Stimulated activated CD4-positive, alpha-beta T cell treated with anti-CD3 and anti-CD28 coated beads, Interleukin-1b, Interleukin-23, amount 100 ng/mL, for 48 hours (primary cell): ENCODE measurements around the gene DMRT1.

ENCODE experiments used
- DNase-seq: peaks from one replicate; pipeline ENCODE4 v3.0.0-alpha.2; 2020

DMRT1 gene

GRCh38 chr9:926976-927375 is 85.5 kb downstream of the DMRT1 start:
- no peak for DNase-seq

DNA sequence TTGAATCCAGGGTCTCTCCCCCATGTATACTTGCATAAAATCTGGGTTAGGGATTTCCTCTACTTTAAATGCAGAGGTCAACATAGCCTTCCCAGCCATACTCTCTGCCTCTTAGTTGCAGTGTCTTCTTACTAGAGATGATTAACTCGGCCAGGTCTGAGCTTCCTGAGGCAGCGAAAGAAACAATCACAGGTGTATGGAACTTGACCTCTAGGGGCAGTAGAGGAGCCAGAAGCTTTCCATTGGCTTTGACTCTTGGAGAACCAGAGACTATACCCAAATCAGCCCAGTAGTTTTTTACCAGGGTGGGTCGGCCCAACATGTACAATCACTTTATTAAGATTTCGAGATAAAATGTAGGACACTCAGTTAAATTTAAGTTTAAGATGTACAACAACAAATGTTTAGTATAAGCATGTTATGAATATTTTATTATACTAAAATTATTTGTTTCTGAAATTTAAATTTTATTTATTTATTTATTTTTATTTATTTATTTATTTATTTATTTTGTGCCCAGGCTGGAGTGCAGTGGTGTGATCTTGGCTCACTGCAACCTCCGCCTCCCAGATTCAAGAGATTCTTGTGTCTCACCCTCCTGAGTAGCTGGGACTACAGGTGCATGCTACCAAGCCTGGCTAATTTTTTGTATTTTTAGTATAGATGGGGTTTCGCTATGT is 87.0 kb downstream of the DMRT1 start:
- DNase-seq = no peak

- no peak for DNase-seq
Observed at GRCh38 chr9:929719-930118, 88.2 kb downstream of the DMRT1 start.

- DNase-seq = no peak
Observed at GRCh38 chr9:933356-933755, 91.9 kb downstream of the DMRT1 start.

- DNase-seq = no peak
Observed at GRCh38 chr9:935348-935965, 94.0 kb downstream of the DMRT1 start.

DNA sequence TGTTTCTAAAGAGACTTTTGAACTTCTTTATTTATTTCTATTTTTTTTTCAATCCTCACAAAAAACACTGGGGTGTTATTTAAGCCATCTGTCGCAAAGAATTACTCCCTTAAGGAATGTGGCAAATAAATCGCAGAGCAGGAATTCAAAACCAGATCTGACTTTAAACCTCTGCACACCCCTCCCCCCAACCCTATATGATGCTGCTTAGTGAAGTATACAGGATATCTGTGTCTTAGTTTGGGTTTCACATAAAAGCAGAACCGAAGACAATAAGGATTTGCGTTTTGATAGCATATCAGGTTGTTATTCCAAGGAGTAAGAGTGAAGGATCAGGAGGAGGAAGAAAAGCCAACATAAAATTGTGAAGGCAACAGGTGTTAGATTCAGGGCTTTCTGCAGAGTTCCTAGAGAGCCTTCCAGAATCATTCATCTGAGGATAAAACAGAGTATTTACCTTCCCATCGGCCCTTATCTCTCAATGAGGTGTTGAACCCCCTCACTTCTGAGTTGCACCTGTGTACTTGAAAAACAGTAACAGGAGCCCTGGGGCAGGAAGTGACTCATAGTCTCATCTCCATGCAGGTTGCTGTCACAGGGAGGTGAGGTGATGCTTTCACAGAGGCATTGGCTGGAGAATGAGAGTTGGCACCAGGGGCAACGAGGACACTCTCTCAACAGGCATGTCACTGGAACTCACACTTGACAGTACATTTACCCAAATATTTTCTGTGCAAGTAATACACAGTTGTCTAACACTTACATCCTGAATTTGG is 101.5 kb downstream of the DMRT1 start:
- no peak for DNase-seq

DNA sequence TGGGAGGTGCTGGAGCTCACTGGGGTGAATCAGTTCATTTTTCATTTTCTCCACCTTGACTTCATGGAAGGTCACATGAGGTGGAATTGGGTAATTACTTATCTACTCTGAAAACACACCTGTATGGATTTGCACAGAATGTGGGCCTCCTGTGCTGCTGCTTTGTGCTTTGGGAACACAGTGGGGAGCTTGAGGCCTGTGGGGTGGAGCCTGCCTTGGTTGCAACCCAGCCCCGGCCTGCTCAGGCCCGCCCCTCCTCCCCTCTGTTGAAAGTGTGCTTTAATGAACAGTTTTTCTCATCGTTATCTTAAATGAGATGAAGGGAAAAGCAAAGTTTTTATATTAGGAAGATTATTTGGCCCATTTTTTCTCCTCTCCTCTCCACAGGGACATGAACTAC is 106.5 kb downstream of the DMRT1 start:
- no peak for DNase-seq

- DNase-seq = no peak
Observed at GRCh38 chr9:948497-948896, 107.0 kb downstream of the DMRT1 start.

DNA sequence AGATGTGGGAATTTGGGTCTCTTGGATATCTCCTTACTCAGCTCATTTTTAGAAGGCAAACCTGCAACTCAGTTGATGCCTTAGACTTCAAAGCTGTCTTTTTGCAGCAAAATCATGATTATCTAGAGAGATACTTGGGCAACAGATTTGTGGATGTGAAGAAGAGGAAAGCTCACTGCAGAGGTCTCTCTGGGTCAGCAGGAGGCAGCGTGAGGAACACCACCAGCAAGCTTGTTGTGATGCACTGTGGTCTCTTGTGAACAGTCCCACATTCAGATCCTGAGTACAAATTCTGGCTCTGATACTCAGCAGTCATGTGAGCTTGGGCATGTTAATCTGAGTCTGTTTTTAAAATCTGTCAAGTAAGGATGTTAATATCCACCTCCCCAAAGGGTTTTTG is 108.6 kb downstream of the DMRT1 start:
- DNase-seq = no peak

- DNase-seq = no peak
Observed at GRCh38 chr9:952546-952945, 111.0 kb downstream of the DMRT1 start.

- no peak for DNase-seq
Observed at GRCh38 chr9:959105-959504, 117.6 kb downstream of the DMRT1 start.

DNA sequence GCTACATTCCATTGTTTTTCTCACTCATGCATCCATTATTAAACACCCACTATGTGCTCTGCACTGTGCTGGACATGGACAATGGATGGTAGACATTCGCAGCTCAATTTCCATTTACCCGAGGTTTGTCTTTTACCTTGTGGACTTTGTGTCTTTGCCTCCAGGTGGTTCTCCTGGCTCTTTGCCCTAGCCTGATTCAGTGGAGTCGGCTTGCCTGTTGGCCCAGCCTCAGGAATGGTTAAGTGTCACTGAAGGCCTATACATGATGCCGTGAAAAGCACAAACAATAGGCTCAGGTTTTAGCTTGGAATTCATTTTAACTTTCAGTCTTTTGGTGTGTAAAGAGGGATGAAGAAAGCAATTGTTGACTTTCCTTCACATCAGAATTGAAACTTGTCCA is 118.4 kb downstream of the DMRT1 start:
- DNase-seq = no peak

DNA sequence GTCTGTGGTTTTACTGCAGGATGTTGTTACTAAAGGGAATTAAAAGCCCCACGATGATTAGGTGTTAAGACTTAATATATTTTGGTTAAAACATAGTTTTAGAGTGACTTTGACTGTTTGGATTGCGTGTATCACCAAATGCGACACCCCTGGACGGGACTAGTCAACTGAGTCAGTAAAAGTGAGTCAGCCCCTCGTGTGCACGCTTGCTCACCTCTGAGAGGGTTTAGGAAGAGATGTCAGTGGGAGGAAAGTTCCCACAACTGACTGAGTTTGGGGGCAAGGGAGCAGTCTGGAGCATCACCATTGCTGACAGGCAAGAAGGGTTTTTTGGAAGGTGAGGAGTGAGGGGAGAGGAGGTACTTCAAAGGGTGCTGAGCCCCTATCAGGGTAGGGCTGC is 120.5 kb downstream of the DMRT1 start:
- no peak for DNase-seq

DNA sequence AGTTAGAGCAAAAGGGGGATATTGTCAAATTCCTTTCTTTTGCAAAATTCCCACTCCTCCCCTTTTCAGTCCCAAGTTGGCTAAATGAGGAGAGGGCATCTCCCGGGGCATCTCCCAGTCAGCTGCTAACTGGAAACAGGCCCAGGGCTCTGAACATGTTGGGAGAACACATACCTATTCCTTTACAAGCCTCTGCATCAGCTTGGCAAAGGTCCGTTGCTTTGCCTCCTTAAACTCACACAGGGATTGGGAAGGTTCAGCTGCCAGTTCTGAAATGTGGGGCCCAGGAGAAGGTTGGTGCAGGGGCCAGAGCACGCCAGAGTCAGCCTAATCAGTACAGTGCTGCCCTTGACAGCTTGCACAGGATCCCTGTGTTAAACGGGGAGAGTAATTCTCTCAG is 124.0 kb downstream of the DMRT1 start:
- DNase-seq = no peak

DNA sequence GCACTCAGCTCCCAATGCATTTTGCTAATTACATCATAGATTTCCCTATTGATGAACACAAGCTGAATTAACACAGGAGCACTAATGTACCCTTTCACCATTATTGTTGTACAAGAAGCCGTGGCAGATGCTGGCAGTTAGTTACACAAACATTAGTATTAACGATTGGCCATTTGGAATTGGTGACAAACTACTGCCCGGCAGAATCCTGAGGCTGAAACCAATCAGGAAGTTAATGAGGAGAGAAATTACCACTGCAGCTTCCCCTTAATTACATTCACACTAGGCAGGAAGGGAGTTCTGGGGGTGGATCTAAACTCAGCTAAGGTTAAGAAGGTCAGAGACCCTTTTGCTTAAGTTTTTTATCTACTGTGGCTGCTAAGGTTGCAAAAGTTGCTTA is 125.4 kb downstream of the DMRT1 start:
- no peak for DNase-seq

- no peak for DNase-seq
Observed at GRCh38 chr9:967436-967835, 125.9 kb downstream of the DMRT1 start.

DNA sequence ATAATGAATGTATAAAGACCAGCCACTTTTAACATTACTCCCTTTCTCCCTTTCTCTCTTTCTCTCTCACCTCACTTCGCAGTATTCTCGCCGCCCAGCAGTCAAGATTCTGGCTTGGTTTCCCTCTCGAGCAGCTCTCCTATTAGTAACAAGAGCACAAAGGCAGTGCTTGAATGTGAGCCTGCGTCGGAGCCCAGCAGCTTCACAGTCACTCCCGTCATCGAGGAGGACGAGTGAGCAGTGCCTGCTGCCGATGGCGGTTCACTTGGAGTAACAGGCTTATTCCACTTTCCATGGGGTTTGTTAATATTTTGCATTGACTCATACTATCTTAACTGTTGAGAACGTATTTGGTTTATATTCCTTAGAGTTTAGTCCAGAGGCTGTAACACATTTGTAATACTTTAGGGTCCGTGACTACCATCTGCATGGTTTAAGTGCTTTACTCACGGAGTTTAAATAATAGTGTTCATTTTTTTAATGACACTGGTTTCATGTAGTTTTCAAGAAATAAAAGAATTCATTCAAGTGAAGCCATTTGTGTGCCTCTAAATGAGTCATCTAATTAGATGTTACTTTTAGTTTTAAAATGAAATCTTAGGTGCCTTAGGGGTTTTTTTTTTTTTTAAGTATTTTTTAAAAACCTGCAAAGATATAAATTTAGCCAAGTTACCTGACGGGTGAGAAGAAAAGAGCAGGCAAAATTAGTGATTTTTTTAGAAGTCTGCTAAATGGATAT is 126.6 kb downstream of the DMRT1 start:
- no peak for DNase-seq

DNA sequence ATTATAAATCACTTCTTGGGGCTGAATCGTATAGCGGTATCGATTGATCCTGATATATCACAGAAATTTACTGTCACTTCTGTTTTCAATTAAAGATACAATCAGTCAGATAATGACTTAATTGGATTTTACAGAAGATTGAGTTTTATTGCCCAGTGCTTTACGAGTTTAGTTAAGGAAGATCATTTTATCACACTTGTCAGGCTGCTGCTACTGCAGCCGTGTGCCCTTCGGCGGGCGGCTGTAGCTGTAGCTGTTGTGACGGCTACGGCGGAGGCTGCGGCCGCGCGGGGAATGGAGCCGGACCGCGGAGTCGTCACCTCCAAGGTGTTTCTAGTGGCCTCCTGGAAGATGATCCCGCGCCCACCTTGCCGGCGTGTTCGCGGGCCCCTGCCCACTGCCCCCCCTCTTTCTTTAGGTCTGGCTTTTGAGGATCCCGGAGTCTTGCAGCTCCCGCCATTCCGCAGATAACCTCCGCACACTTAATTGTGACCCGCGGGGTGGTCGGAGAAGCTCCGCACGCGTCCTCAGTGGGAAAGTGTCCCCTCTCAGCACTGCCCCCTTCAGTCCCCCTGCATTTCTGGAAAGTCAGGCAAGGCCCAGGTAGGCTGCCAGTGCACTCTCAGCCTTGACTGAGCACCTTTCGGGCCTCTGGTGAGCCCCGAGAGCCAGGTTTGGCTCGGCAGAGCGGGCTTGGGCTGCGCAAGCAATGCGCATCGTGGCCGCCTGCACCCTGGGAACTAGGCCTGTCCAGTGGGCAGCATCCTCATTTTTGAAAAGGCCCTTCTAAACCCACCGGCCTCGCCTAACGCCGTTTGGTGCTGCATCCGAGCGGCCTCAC is 128.0 kb downstream of the DMRT1 start:
- DNase-seq = no peak

DNA sequence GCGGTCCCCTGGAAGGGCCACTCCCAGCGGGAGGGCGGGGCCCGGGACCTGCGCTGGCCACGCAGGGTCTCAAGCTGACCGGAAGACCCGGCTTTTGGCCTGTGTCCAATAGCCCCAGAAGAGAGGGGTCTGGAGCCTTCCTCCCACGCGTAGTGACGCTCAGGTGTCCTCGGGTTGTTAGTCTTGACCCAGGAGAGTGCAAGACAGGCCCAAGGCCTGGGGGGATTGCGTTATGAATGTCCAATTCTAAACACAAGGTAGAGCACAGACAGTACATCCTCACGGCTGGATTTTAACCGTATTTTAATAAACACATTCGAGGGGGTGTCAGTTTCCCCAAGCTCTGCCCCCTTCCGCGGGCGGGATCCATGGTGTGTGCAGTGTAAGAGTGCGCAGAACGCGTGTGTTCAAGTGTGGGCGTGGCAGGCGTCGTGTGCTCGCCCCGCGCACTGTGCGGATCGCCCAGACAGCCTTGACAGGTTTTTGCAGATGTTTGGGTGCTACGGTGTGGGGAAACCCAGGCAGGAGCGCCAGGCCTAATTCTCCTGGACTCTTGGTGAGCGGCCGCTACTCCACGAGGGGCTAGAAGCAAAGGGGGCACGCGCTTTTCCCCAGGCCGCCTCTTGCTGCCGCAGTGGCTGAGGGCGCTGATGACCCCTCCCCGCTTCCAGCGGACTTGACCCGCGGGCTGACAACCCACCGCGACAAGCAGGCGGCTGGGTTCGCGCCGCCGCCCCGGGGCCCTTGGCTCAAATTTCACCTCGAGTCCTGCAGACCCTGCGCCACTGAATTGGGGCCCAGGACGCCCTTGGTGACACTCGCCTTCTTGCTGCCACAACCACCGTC is 128.9 kb downstream of the DMRT1 start:
- no peak for DNase-seq

DNA sequence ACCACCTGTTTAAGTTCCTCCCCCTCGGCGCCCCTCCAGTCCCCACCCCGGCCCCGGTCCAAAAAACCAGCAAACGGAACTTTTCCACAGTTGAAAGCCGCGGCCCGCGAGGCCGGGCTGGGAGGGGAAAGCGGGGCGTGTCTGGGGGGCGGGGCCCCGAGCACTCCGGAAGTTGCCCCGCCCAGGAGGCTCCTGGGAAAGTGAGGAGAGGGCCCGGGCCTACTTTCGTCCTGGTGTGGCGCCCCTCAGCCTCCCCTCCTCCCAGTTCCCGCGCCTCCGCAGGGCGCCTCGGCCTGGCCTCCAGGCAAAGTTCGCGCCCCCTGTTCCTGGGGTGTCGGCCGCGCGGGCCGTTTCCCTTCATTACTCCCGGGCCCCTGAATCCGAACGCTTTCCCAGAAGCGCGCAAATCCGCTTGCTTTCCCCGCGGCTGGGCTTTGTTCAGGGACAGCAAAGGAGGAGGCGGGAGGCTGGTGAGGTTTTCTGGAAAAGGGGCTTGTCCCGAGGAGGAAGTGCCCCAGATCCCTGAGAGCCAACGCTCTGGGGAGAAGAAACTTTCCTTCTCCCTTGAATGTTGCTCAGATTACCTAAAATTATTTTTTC is 130.5 kb downstream of the DMRT1 start:
- no peak for DNase-seq
